Measurements from ENCODE around the gene RPS3. TPM values are rescaled to one million over a fixed set of nuclear protein-coding genes. Genes with fewer than 3 reads are reported as not detected.
A peak's percentile ranks its signal among the peaks of the same experiment; 100 is the strongest.

The RPS3 gene
- total and polyA plus RNA-seq, 9 of the 15 experiments (the other 6 are each of a cell fraction or from before 2014, with no cell fraction given) = 2,700 to 5,771 (median 3,679) TPM

DNA sequence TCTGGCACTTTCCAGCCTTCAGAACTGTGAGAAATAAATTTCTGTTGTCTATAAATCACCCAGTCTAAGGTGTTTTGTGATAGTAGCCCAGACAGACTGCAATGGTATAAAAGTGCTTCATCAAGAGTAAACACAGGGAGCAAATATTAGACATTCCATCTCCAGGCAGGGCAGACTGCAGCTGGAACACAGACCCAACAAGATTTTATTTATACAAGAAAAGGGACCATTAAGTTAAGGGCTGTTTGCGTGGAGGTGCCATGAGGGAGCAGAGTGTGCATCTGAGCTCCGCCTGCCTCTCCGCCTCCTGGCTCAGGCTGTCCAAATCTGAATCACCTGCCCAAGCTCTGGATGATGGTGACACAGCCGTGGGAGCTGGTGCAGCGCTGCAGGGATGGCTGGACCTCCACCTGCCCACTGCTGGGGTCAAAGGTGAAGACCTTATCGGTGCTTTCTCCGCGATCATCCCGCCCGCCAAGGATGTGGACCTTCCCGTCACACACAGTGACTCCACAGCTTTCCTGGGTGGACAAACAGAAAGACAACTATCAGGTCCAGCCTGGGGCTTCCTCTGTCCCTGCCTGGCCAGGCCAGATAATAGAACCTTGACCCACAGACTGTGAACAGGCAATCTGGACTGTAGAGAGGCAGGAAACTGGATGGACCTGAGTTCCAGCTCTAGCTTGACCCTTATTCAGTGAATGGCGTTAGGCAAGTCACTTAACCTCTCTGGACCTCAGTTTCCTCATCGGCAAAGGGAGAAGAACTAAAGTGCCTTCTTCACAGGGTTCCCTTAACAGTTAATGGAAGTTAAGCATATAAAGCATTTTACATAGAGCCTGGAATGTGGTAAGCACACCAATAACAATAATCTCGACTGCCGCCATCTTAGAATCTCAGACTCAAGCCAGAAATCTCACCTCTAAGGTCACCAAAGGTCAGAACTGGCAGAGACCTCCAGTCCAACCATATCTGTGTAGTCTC, 23.2 kb downstream of the RPS3 start (continued):
- TF ChIP-seq, protein P1, sequence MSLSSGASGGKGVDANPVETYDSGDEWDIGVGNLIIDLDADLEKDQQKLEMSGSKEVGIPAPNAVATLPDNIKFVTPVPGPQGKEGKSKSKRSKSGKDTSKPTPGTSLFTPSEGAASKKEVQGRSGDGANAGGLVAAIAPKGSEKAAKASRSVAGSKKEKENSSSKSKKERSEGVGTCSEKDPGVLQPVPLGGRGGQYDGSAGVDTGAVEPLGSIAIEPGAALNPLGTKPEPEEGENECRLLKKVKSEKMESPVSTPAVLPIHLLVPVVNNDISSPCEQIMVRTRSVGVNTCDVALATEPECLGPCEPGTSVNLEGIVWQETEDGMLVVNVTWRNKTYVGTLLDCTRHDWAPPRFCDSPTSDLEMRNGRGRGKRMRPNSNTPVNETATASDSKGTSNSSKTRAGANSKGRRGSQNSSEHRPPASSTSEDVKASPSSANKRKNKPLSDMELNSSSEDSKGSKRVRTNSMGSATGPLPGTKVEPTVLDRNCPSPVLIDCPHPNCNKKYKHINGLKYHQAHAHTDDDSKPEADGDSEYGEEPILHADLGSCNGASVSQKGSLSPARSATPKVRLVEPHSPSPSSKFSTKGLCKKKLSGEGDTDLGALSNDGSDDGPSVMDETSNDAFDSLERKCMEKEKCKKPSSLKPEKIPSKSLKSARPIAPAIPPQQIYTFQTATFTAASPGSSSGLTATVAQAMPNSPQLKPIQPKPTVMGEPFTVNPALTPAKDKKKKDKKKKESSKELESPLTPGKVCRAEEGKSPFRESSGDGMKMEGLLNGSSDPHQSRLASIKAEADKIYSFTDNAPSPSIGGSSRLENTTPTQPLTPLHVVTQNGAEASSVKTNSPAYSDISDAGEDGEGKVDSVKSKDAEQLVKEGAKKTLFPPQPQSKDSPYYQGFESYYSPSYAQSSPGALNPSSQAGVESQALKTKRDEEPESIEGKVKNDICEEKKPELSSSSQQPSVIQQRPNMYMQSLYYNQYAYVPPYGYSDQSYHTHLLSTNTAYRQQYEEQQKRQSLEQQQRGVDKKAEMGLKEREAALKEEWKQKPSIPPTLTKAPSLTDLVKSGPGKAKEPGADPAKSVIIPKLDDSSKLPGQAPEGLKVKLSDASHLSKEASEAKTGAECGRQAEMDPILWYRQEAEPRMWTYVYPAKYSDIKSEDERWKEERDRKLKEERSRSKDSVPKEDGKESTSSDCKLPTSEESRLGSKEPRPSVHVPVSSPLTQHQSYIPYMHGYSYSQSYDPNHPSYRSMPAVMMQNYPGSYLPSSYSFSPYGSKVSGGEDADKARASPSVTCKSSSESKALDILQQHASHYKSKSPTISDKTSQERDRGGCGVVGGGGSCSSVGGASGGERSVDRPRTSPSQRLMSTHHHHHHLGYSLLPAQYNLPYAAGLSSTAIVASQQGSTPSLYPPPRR (CRISPR knock-in tag; IDR thresholded peaks at IDR 0.05; ENCODE audit: borderline replicate concordance) = no peak
- TF ChIP-seq, protein P2, sequence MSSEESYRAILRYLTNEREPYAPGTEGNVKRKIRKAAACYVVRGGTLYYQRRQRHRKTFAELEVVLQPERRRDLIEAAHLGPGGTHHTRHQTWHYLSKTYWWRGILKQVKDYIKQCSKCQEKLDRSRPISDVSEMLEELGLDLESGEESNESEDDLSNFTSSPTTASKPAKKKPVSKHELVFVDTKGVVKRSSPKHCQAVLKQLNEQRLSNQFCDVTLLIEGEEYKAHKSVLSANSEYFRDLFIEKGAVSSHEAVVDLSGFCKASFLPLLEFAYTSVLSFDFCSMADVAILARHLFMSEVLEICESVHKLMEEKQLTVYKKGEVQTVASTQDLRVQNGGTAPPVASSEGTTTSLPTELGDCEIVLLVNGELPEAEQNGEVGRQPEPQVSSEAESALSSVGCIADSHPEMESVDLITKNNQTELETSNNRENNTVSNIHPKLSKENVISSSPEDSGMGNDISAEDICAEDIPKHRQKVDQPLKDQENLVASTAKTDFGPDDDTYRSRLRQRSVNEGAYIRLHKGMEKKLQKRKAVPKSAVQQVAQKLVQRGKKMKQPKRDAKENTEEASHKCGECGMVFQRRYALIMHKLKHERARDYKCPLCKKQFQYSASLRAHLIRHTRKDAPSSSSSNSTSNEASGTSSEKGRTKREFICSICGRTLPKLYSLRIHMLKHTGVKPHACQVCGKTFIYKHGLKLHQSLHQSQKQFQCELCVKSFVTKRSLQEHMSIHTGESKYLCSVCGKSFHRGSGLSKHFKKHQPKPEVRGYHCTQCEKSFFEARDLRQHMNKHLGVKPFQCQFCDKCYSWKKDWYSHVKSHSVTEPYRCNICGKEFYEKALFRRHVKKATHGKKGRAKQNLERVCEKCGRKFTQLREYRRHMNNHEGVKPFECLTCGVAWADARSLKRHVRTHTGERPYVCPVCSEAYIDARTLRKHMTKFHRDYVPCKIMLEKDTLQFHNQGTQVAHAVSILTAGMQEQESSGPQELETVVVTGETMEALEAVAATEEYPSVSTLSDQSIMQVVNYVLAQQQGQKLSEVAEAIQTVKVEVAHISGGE (CRISPR knock-in tag; IDR thresholded peaks at IDR 0.05) = peak in 1 of 3 experiments; percentile 46; a peak in 1 of 6 replicates
- TF ChIP-seq SIX5 (IDR thresholded peaks at IDR 0.05; ENCODE audit: borderline replicate concordance in 1 of 2, insufficient read depth in 1 of 2, low read depth in 1 of 2, low read length in 2 of 2) = no peak
- TF ChIP-seq BDP1 (IDR thresholded peaks at IDR 0.05; ENCODE audit: insufficient read depth, insufficient read length) = no peak
- TF ChIP-seq ZBED1 (IDR thresholded peaks at IDR 0.05) = no peak
- no peak for TF ChIP-seq ZBTB8A (IDR thresholded peaks at IDR 0.05; ENCODE audit: partially characterized antibody)
- peak; percentile 82 for TF ChIP-seq NCOR1 (IDR thresholded peaks at IDR 0.05)
- TF ChIP-seq ZC3H4 (CRISPR knock-in tag; IDR thresholded peaks at IDR 0.05; ENCODE audit: borderline replicate concordance) = no peak
- 0 out of 2 replicates have a peak, but pooled peaks have one; percentile 32 for TF ChIP-seq POLR2G (IDR thresholded peaks at IDR 0.05; ENCODE audit: low read depth, low read length)
- no peak for TF ChIP-seq FOXA3 (CRISPR knock-in tag; conservative IDR thresholded peaks at IDR 0.05 in 1 of 2, IDR thresholded peaks at IDR 0.05 in 1 of 2)
- no peak for TF ChIP-seq ZNF24 (IDR thresholded peaks at IDR 0.05)
- TF ChIP-seq, protein P3, sequence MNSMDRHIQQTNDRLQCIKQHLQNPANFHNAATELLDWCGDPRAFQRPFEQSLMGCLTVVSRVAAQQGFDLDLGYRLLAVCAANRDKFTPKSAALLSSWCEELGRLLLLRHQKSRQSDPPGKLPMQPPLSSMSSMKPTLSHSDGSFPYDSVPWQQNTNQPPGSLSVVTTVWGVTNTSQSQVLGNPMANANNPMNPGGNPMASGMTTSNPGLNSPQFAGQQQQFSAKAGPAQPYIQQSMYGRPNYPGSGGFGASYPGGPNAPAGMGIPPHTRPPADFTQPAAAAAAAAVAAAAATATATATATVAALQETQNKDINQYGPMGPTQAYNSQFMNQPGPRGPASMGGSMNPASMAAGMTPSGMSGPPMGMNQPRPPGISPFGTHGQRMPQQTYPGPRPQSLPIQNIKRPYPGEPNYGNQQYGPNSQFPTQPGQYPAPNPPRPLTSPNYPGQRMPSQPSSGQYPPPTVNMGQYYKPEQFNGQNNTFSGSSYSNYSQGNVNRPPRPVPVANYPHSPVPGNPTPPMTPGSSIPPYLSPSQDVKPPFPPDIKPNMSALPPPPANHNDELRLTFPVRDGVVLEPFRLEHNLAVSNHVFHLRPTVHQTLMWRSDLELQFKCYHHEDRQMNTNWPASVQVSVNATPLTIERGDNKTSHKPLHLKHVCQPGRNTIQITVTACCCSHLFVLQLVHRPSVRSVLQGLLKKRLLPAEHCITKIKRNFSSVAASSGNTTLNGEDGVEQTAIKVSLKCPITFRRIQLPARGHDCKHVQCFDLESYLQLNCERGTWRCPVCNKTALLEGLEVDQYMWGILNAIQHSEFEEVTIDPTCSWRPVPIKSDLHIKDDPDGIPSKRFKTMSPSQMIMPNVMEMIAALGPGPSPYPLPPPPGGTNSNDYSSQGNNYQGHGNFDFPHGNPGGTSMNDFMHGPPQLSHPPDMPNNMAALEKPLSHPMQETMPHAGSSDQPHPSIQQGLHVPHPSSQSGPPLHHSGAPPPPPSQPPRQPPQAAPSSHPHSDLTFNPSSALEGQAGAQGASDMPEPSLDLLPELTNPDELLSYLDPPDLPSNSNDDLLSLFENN (IDR thresholded peaks at IDR 0.05; ENCODE audit: low read depth in 2 of 2, low read length in 2 of 2) = no peak
- no peak for TF ChIP-seq TCF7L2 (IDR thresholded peaks at IDR 0.05; ENCODE audit: low read depth, low read length)

Data from K562 (cell line).